Stomach (tissue), 9 donors: ENCODE data around the gene TIE1. TPM values are rescaled to one million over a fixed set of nuclear protein-coding genes. Genes with fewer than 3 reads are reported as not detected.

ENCODE experiments used
- DNase-seq, 2 donors: peaks; one replicate each; pipeline versions ENCODE4 v3.0.0 to v3.0.0-alpha.2; 2013 to 2019
- H3K27ac ChIP-seq, 5 donors: fragments of 200-600 bp in 4 of 5; sonication (generic) in 4 of 5; one replicate each; pipeline ENCODE4 v1.5.1; 2013 to 2019; ENCODE audit warnings: mild to moderate bottlenecking in 1 of 5, moderate library complexity in 1 of 5
- H3K27me3 ChIP-seq, 3 donors: fragments of 200-600 bp; sonication (generic); one replicate each; pipeline ENCODE4 v1.5.1; 2017 to 2019; ENCODE audit warnings: mixed run types in 1 of 3
- H3K36me3 ChIP-seq, 4 donors: fragments of 200-600 bp; sonication (generic); 1 replicate in 3 of 4; 2 replicates in 1 of 4; pipeline ENCODE4 v1.5.1; 2016 to 2019
- H3K4me1 ChIP-seq, 4 donors: fragments of 200-600 bp; sonication (generic); one replicate each; pipeline ENCODE4 v1.5.1; 2016 to 2019
- H3K4me3 ChIP-seq, 4 donors: fragments of 200-600 bp; sonication (generic) in 3 of 4; one replicate each; pipeline ENCODE4 v1.5.1; 2016 to 2019; ENCODE audit warnings: mild to moderate bottlenecking in 1 of 4
- H3K9me3 ChIP-seq, 4 donors: fragments of 200-600 bp; sonication (generic); one replicate each; pipeline ENCODE4 v1.5.1; 2016 to 2019
- EP300 ChIP-seq: sonication (generic); formaldehyde crosslinking; IDR thresholded peaks from one replicate; pipeline ENCODE4 v1.6.1; 2017; ENCODE audit warnings: antibody characterized with exemption
- POLR2A ChIP-seq, 4 donors: fragments of 450-650 bp; IDR thresholded peaks; one replicate each; pipeline ENCODE4 v1.6.1; 2016; ENCODE audit warnings: antibody characterized with exemption in 4 of 4, control low read depth in 2 of 4, mild to moderate bottlenecking in 1 of 4, moderate library complexity in 1 of 4
- POLR2AphosphoS5 ChIP-seq, 3 donors: sonication (generic); formaldehyde crosslinking; IDR thresholded peaks; one replicate each; pipeline ENCODE4 v1.6.1; 2016; ENCODE audit warnings: antibody characterized with exemption in 3 of 3
- WGBS, 5 donors: extraction: QIAGEN DNeasy Blood & Tissue Kit in 3 of 5; methylation state at CpG; one replicate each; pipeline versions ENCODE4 v1.1.5 to v1.1.7; 2013 to 2018; 5-methylcytosine and 5-hydroxymethylcytosine counted together
- intact Hi-C: fragments of 100-400 bp; cut with DNase I; formaldehyde crosslinking; loops from one replicate; pipeline ENCODE4 v1.15.1; 2023; ENCODE audit warnings: low total_unique reads
- polyA plus RNA-seq, 3 donors: library from polyadenylated mRNA; stranded (reverse); fragments of 200-250 nt; gene quantifications; one replicate each; pipeline ENCODE4 v1.2.3, GENCODE V29; 2013
- total RNA-seq, 5 donors: library from RNA; depleted of rRNA; stranded (reverse); fragments of >200 nt; gene quantifications; one replicate each; pipeline versions ENCODE4 v1.1.0 to v1.2.3, GENCODE V29; 2014 to 2016
- TF ChIP-seq, protein P1 (sequence below), 7 experiments: fragments of 450-650 bp in 4 of 7; fragments of 200-600 bp in 3 of 7; sonication (generic) in 3 of 7; IDR thresholded peaks; one replicate each; pipeline ENCODE4 v1.5.1; 2016 to 2019; ENCODE audit warnings: antibody characterized with exemption in 7 of 7, control low read depth in 2 of 7, mild to moderate bottlenecking in 1 of 7
- donor health status: healthy with polysubstance abuse.
- donor health status: Bipolar disorder and iron deficiency.
- donor health status: healthy.

The TIE1 gene
- total and polyA plus RNA-seq, 8 donors = 2.1 to 36.2 (median 13.8) TPM; not detected in 1

DNA sequence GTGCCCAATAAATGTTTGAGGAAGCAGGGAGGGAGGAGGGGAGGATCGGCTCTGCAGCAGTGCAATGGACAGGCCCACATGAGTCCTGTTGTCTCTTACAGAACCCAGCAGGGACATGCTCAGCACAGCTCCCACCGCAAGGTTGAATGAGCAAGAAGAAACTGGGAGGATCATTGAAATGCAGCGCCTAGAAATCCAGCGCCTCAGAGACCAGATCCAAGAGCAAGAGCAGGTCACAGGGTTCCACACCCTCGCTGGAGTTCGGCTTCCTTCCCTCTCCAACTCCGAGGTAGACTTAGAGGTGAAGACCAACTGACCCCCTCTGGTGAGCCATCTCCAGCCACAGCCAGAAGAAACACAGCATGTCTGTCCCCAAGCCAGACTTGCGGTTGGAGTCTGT is 46.9 kb upstream of the TIE1 start:
- peaks cover 18 to 35% (median 21%) of the 10 kb centered on the region in 4 donors for H3K4me1 ChIP-seq
- H3K27me3 ChIP-seq = no peaks in the 10 kb centered on the region
- H3K9me3 ChIP-seq = no peaks in the 10 kb centered on the region
- 88 to 95% (median 89%) methylated on average over 8 of the region's 8 CpGs for WGBS, 5 donors
- H3K36me3 ChIP-seq = no peaks in the 10 kb centered on the region
- no peak overlapping the region for H3K4me3 ChIP-seq
- DNase-seq = no peak
- TF ChIP-seq, protein P1, sequence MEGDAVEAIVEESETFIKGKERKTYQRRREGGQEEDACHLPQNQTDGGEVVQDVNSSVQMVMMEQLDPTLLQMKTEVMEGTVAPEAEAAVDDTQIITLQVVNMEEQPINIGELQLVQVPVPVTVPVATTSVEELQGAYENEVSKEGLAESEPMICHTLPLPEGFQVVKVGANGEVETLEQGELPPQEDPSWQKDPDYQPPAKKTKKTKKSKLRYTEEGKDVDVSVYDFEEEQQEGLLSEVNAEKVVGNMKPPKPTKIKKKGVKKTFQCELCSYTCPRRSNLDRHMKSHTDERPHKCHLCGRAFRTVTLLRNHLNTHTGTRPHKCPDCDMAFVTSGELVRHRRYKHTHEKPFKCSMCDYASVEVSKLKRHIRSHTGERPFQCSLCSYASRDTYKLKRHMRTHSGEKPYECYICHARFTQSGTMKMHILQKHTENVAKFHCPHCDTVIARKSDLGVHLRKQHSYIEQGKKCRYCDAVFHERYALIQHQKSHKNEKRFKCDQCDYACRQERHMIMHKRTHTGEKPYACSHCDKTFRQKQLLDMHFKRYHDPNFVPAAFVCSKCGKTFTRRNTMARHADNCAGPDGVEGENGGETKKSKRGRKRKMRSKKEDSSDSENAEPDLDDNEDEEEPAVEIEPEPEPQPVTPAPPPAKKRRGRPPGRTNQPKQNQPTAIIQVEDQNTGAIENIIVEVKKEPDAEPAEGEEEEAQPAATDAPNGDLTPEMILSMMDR (IDR thresholded peaks at IDR 0.05) = no peak
- TF ChIP-seq POLR2A (IDR thresholded peaks at IDR 0.05) = no peak
- TF ChIP-seq EP300 = no peak
- no peak for TF ChIP-seq POLR2AphosphoS5 (IDR thresholded peaks at IDR 0.05)
- H3K27ac ChIP-seq = peak overlapping the region in 3 of 5 donors; percentile 2 to 91 (median 82)
- intact Hi-C loops = no loop called here

DNA sequence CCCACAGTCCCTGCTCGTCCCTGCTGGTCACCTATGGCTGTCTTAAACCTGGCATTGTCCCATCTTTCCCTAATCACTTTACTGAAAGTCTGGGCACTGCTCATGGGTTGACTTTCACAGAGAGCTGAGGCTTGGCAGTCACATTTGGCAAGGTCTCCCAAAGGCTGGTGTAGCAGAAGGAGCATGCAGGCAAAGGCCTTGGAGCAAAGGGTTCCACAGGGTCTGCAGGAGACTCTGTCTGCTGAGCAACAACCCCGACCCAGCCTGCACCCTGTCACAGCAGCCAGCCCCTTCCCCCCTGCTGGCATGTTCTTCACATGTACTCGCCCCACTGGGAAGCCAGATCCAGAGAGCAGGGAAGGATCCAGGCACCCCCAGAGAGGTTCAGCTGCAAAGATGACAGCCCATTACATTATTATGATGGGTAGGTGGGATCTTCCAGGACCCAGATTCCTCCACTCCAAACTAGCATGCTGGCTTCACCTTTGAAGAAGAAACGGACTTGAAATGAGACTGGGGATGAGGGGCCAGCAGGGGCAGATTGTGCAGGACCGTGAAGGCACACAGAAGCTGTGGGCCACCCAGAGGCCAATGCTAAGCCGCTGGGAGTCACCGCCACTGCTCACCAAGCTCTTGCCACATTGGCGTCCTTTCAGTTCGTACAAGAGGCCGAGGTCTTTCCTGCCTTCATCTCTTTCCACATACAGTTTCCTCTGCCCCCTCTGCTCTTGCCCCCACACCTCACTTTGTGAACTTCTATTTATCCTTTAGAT is 45.2 kb upstream of the TIE1 start:
- Histone ChIP-seq H3K27ac (peak overlapping the region; percentile 82 to 91 (median 85)), H3K4me3 (no peak overlapping the region), H3K36me3 (no peaks in the 10 kb centered on the region), H3K9me3 (no peaks in the 10 kb centered on the region), H3K4me1 (peaks cover 18 to 35% (median 21%) of the 10 kb centered on the region in 4 donors), H3K27me3 (no peaks in the 10 kb centered on the region)
- 56 to 78% (median 57%) methylated on average over 10 of the region's 10 CpGs for WGBS, 5 donors
- TF ChIP-seq POLR2A (IDR thresholded peaks at IDR 0.05) = no peak
- peak in 1 of 3 donors; percentile 25 for TF ChIP-seq POLR2AphosphoS5 (IDR thresholded peaks at IDR 0.05)
- intact Hi-C loops = no loop called here
- peak in 1 of 2 donors; percentile 78 for DNase-seq

DNA sequence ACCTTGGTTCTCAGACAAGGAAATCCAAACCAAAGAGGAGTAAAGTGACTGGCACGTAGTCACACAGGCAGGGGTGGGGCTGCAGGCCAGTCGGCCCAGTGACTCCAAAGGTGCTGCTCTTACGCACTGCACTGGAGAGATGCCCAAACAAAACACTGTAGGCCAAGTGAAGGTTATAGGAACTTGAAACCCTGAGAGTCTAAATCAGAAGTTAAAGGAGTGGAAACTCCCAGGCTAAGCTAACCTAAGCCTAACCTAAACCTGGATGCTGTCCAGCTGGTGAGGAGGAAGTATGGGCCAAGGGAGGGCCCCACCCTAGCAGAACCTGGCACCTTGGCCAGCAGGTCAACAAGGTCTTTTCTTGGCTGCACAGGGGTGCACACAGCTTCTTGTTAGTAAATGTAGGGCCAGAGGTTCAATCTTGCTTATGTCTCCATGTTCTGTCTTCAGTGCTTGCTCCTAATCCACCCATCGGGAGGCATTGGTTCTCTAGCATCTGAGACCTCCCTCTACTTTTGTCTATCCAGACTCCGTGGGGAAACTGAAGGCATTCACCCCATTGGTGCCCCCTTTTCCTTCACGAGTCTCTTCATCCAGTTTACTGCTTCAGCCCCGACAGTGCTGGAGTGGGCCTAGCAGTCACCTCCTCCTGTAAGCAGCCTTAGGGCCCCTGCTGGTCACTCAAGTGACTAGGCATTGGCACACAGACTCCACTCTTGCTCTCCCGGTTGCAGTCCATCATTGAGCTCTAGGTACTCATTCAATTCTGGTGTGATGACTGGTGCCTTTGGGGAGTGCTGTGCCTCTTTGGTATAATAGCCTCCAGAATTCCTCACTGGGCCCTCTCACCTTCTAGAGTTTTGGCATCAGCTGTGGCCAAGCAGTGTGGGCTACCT is 43.9 kb upstream of the TIE1 start:
- Histone ChIP-seq H3K27ac (peak overlapping the region; percentile 82 to 91 (median 85)), H3K4me3 (no peak overlapping the region), H3K9me3 (no peaks in the 10 kb centered on the region), H3K36me3 (no peaks in the 10 kb centered on the region), H3K4me1 (peaks cover 18 to 35% (median 21%) of the 10 kb centered on the region in 4 donors), H3K27me3 (no peaks in the 10 kb centered on the region)
- TF ChIP-seq POLR2A (IDR thresholded peaks at IDR 0.05) (no peak), EP300 (no peak), POLR2AphosphoS5 (IDR thresholded peaks at IDR 0.05) (peak in 1 of 3 donors; percentile 83)
- peak; percentile 69 to 94 for DNase-seq
- WGBS, 5 donors = 35 to 62% (median 50%) methylated on average over 8 of the region's 8 CpGs
- intact Hi-C loops = no loop called here

DNA sequence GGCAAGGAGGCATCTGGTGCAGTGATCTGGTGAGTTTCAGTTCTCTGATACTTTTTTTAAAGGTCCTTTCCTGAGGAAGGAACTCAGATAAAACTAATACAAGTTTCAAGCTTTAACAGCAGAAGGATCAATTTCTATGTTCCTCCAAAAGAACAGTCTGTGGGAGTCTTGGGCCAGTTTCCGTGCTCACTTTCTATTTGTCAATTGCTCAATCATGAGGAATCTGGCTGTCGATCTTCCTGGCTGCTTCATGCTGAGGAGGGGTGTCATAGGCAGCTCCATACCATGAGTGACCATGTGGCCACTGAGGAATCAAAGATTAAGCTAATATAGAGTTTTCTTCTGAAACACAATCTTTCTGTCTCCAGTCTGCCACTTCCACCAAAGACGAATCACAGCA is 42.4 kb upstream of the TIE1 start:
- no peaks in the 10 kb centered on the region for H3K27me3 ChIP-seq
- H3K4me3 ChIP-seq = no peak overlapping the region
- no peaks in the 10 kb centered on the region for H3K36me3 ChIP-seq
- H3K9me3 ChIP-seq = no peaks in the 10 kb centered on the region
- DNase-seq = no peak
- H3K27ac ChIP-seq = peak overlapping the region in 2 of 5 donors; percentile 85 to 91
- 45 to 86% (median 50%) methylated on average over 3 of the region's 3 CpGs for WGBS, 5 donors
- peaks cover 18 to 35% (median 21%) of the 10 kb centered on the region in 4 donors for H3K4me1 ChIP-seq
- intact Hi-C loops = no loop called here
- TF ChIP-seq POLR2A (IDR thresholded peaks at IDR 0.05) = no peak

DNA sequence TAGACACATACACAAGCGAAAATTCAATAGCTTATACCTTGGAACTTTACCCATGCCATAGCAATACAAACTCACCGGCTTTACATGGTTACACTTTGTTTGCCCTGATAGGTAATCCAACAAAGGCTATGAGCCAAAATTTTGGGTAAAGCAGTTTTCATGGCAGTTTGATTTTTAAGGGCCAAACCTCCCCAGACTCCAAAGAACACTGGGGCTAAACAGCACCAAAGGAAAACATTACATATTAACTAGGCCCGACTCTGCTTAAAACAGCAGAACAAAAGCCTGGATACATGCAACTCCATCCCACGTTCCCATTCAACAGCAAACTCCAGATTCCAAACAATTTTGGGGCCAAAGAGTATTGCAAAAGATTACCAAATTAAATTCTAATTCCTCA is 35.4 kb upstream of the TIE1 start:
- peak overlapping the region in 1 of 5 donors; percentile 36 for H3K27ac ChIP-seq

More for the DNA sequence above, 35.4 kb upstream of the TIE1 start:
- intact Hi-C loops = no loop called here
- TF ChIP-seq, protein P1 (IDR thresholded peaks at IDR 0.05) = no peak
- no peak for TF ChIP-seq EP300
- no peak for TF ChIP-seq POLR2AphosphoS5 (IDR thresholded peaks at IDR 0.05)
- no peak for TF ChIP-seq POLR2A (IDR thresholded peaks at IDR 0.05)
- H3K36me3 ChIP-seq = no peaks in the 10 kb centered on the region
- no peak overlapping the region for H3K4me3 ChIP-seq
- H3K9me3 ChIP-seq = no peaks in the 10 kb centered on the region
- H3K27me3 ChIP-seq = peaks cover 0 to 4% (median under 1%) of the 10 kb centered on the region in 3 donors
- 31 to 56% (median 48%) methylated on average over 4 of the region's 4 CpGs for WGBS, 5 donors
- peaks cover 0 to 23% (median 14%) of the 10 kb centered on the region in 4 donors for H3K4me1 ChIP-seq
- DNase-seq = no peak
